ENCODE results near the gene HOXA6. TPM values are rescaled to one million over a fixed set of nuclear protein-coding genes. Genes with fewer than 3 reads are reported as not detected.

Gene HOXA6
- total RNA-seq, 1 experiment from 2014 or later = not detected

DNA sequence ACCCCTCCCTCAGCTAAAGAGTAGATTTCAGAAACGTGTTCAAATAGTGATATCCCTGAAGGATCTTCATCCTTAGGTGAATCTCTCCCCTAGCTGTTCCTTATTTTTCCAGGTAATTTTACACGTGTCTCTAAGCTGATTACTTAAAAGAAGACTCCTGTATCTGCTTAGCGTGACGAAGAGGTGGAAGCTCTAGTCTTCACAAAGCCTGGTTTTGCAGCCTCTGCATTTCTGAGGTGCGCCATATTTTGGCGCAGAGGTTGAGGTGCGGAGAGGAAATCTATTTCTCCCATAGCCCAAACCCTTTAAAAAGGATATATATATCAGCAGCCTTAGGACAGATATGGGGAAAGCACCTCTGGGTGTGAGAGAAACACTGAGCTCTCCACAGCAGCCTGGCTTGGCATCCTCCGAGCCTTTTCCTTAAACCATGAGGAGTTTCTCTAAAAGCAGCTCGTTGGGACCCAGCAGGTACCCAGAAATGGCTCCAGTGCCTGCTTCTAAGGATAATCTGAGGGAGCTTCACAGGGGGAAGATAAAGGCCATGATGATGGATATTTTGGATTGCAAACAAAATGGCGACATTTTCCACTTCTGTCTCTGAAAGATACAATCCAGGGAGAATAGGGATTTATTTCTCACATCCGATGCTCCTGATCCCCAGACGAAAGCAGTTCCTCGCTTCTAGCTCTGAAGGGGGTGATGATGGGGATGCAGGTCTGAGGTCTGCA, 42.1 kb downstream of the HOXA6 start:
- no peak overlapping the region for H3K27ac Mint-ChIP-seq
- TF ChIP-seq, protein P1, sequence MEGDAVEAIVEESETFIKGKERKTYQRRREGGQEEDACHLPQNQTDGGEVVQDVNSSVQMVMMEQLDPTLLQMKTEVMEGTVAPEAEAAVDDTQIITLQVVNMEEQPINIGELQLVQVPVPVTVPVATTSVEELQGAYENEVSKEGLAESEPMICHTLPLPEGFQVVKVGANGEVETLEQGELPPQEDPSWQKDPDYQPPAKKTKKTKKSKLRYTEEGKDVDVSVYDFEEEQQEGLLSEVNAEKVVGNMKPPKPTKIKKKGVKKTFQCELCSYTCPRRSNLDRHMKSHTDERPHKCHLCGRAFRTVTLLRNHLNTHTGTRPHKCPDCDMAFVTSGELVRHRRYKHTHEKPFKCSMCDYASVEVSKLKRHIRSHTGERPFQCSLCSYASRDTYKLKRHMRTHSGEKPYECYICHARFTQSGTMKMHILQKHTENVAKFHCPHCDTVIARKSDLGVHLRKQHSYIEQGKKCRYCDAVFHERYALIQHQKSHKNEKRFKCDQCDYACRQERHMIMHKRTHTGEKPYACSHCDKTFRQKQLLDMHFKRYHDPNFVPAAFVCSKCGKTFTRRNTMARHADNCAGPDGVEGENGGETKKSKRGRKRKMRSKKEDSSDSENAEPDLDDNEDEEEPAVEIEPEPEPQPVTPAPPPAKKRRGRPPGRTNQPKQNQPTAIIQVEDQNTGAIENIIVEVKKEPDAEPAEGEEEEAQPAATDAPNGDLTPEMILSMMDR (conservative IDR thresholded peaks at IDR 0.05) = no peak
- H2BK120ac ChIP-seq (ENCODE audit: low read depth, low read length, poor library complexity, severe bottlenecking) = no peak overlapping the region
- peaks cover 100% of the 10 kb centered on the region for H3K27me3 ChIP-seq (ENCODE audit: insufficient read depth, low read length)
- H3K27ac ChIP-seq (ENCODE audit: insufficient read length, low read depth, low read length) = no peak overlapping the region
- H3K79me1 ChIP-seq (ENCODE audit: insufficient read depth, low read depth, low read length, poor library complexity, severe bottlenecking) = no peaks in the 10 kb centered on the region
- no peak overlapping the region for H3T11ph ChIP-seq (ENCODE audit: low read length)
- H2AK5ac ChIP-seq (ENCODE audit: insufficient read length, low read length) = no peak overlapping the region
- no peaks in the 10 kb centered on the region for H3K79me2 ChIP-seq (ENCODE audit: insufficient read depth, low read length)
- no peak overlapping the region for H2BK5ac ChIP-seq (ENCODE audit: insufficient read length, low read length)
- H2AFZ ChIP-seq (ENCODE audit: low read length) = no peak overlapping the region
- H4K5ac ChIP-seq (ENCODE audit: insufficient read length, low read depth, low read length) = no peak overlapping the region
- H2BK15ac ChIP-seq (ENCODE audit: low read depth, low read length) = no peak overlapping the region
- no peaks in the 10 kb centered on the region for H3K4me1 ChIP-seq (ENCODE audit: insufficient read depth, low read length)
- no peak overlapping the region for H3K14ac ChIP-seq (ENCODE audit: insufficient read depth, low read length)
- no peak overlapping the region for H3K4me3 Mint-ChIP-seq
- peaks cover 13 to 37% of the 10 kb centered on the region in 2 experiments for H3K4me1 Mint-ChIP-seq
- no peak for DNase-seq
- H3K9me3 ChIP-seq (ENCODE audit: control insufficient read depth, low read depth, low read length) = no peaks in the 10 kb centered on the region
- no peak overlapping the region for H4K8ac ChIP-seq (replicated peaks; ENCODE audit: insufficient read length, low read depth, low read length)
- H3K18ac ChIP-seq (ENCODE audit: insufficient read length, low read depth, low read length) = no peak overlapping the region
- no peak overlapping the region for H3K9ac ChIP-seq (ENCODE audit: extremely low read depth, insufficient read length, low read length)
- H3K9me3 Mint-ChIP-seq = peaks cover 6 to 10% of the 10 kb centered on the region in 2 experiments; a peak in 4 of 5 replicates
- no peaks in the 10 kb centered on the region for H3K23me2 ChIP-seq (ENCODE audit: insufficient read length, low read depth, low read length, poor library complexity, severe bottlenecking)
- H3K36me3 Mint-ChIP-seq (ENCODE audit: insufficient read depth in 1 of 3, low read depth in 3 of 3) = no peaks in the 10 kb centered on the region; a peak in 1 of 7 replicates
- no peak overlapping the region for H4K91ac ChIP-seq (ENCODE audit: insufficient read length, low read depth, low read length)
- H2BK20ac ChIP-seq (ENCODE audit: low read depth, low read length, poor library complexity, severe bottlenecking) = no peak overlapping the region
- H3K27me3 Mint-ChIP-seq (ENCODE audit: low read depth) = peaks cover 100% of the 10 kb centered on the region
- H3K4me2 ChIP-seq (ENCODE audit: insufficient read depth, insufficient read length, low read length) = no peak overlapping the region
- WGBS (ENCODE audit: extremely low coverage, insufficient read length, low lambda C conversion rate) = no CpG with 5 or more reads among the region's 13 CpGs
- H2BK12ac ChIP-seq (ENCODE audit: insufficient read length, low read depth, low read length) = no peak overlapping the region
- H4K20me1 ChIP-seq (ENCODE audit: control insufficient read depth, insufficient read depth, insufficient read length) = peaks cover 2% of the 10 kb centered on the region
- H3K23ac ChIP-seq (ENCODE audit: insufficient read length, low read depth, low read length) = no peak overlapping the region
- H3K56ac ChIP-seq (ENCODE audit: insufficient read length, low read depth, low read length) = no peak overlapping the region
- H3K4ac ChIP-seq (ENCODE audit: low read depth, low read length) = no peak overlapping the region

Measured in H9 (cell line).